GM21367 (cell line): ENCODE measurements around the gene ALKBH2.
A peak's percentile ranks its signal among the peaks of the same experiment; 100 is the strongest.
"Not testable (repeated sequence)": the region's sequence is repeated elsewhere in the genome, so short reads cannot be mapped to it uniquely, and the experiment has no call there.

ENCODE experiments used
- ATAC-seq: cut with Tn5 transposase; IDR thresholded peaks from one replicate; pipeline ENCODE4 v1.9.1; 2021; ENCODE audit not compliant: unreplicated experiment

The ALKBH2 gene

DNA sequence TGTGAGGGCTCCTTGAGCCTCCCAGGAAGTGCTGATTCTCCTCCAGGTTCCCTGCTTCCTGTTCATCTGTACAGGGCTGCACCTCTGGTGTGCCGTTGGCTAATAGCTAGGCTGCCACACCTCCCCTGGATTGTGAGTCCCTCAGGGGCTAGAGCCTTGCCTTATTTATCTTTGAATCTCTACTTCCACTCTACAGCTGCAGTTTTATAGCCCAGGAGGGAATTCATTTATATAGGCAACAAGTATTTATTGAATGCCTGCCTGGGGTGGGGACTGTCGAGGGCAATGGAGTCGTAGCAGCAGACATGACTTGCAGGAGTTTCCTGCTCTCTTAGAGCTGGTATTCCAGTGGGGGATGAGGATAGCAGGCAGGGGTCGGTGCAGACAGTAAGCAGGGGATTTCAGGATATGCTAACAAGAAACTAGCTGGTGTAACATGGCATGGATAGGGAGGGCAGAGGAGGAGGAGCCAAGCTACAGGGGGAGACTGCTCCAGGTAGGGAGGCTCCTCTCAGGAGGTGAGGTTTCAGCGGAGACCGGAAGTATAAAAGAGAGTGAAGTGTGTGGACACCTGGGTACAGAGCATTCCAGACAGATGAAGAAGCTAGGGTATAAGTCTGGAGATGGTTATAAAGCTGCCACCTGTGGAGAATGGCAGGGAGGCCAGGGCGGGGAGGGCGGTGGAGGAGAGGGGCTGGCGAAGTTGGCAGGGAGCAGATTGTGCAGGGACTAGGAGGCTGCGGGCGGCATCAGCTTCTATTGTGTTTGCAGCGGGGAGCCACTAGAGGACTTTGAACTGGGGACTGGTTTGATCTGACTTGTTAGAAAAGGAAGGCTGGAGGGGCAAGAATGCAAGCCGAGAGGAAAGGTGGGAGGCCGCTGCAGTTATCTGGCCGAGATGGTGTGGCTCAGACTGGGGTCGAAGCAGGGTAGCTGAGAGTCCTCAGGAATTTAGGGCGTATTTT, 23.7 kb downstream of the ALKBH2 start:
- ATAC-seq, result no peak

DNA sequence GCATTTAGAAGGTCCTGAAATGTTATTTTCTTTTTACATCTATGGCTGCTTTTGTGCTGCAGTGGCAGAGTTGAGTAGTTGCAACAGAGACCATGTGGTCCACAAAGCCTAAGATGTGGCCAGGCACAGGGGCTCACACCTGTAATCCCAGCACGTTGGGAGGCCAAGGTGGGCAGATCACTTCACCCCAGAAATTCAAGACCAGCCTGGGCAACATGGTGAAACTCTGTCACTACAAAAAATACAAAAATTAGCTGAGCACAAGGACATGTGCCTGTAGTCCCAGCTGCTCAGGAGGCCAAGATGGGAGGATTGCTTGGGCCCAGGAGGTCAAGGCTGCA, 27.4 kb downstream of the ALKBH2 start:
- ATAC-seq, result no peak

DNA sequence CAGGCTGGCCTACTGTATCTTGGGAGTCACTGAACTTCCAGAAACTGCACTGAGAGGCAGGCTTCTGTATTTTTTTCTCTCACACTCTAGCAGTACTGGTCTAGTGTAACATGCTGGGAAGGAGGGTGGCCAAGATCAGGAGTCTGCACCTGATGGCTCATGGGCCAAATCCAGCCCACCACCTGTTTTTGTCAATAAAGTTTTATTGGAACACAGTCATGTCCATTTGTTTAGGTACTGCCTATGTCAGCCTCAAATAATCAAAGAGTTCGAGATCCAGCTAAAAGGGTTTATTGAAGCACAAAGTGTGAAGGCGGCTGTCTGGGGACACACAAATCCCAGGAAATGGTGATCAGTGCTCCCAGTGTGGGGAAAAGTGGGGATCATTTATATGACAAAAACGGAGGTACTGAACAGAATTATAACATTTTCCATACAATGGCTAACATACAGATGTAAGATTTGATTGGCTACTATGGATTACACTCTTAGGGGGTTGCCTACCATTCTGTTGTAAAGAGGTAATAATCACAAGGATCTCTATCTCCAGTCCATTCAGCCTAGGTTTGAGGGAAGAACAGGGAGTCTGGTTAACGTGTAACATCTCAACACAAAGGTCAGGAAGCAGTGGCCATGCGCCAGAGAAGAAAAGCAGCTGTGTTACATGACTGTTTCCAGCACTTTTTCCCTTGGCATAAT, 28.0 kb downstream of the ALKBH2 start:
- no peak for ATAC-seq

GRCh38 chr12:109064143-109064542, 29.1 kb downstream of the ALKBH2 start:
- ATAC-seq, result no peak

- no peak for ATAC-seq
Observed at GRCh38 chr12:109058773-109059172, 34.5 kb downstream of the ALKBH2 start.

DNA sequence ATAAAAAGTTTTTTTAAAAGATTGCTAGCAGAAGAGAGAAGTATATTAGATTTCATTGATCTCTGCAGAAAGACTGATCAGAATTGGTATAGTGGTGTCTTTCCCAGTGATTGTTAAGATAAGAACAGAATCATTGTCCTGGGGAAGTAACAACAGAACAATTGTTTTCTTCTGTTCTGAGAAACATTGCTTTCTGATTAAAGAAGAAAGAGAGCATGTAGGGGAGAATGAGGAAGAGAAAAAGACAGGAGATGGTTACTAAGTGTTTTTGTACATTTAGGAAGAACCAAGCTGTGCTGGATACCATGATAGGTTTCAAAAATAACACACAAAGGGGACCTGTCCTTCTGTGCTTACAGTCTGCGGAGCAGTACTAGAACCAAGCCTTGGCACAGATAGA, 35.9 kb downstream of the ALKBH2 start:
- no peak for ATAC-seq

DNA sequence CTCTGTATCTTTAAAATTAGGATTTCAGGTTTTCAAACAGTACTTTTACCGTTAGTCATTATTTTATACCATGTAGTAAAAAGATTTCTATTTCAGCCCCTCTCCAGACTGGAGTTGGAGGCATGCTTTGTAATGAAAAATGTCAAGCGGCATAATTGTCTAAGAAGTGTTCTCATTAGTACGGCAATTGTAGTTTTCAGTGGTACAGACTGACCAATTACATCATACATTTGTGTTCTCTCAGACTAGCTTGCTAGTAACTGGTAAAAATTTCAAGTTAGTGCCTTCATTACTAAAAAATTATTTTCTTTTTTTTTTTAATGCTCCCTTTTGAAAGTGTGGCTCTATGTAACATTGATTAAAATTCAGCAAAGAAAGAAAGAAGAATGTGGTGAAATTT, 36.4 kb downstream of the ALKBH2 start:
- no peak for ATAC-seq

DNA sequence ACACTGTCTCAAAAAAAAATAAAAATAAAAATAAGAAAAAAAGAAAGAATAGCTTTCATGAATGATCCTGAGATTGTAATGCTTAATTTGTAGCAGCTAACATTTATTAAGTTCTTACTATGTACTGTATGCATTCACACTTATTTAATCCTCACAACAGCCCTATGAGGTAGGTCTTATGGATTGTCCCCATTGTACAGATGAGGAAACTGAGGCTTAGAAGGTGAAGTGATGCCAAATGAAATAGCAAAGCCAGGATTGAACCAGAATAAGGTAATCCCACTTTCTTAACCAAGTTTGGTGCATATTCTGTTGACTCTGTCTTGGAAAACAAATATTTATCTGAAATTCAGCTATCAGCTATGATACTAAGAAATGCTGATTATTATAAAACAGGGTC, 38.8 kb downstream of the ALKBH2 start:
- no peak for ATAC-seq

DNA sequence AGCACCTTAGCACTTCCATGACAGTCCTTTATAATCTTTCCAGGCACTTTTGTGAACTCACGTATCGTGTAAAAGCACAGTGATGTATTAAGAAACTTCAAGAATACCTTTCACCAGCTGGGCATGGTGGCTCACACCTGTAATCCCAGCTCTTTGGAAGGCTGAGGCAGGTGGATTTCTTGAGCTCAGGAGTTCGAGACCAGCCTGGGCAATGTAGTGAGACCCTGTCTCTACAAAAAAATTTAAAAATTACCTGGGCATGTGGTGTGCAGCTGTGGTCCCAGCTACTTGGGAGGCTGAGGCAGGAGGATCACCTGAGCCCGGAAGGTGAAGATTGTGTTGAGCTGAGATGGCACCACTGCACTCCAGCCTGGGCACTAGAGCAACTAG, 39.2 kb downstream of the ALKBH2 start:
- not testable (repeated sequence) for ATAC-seq

DNA sequence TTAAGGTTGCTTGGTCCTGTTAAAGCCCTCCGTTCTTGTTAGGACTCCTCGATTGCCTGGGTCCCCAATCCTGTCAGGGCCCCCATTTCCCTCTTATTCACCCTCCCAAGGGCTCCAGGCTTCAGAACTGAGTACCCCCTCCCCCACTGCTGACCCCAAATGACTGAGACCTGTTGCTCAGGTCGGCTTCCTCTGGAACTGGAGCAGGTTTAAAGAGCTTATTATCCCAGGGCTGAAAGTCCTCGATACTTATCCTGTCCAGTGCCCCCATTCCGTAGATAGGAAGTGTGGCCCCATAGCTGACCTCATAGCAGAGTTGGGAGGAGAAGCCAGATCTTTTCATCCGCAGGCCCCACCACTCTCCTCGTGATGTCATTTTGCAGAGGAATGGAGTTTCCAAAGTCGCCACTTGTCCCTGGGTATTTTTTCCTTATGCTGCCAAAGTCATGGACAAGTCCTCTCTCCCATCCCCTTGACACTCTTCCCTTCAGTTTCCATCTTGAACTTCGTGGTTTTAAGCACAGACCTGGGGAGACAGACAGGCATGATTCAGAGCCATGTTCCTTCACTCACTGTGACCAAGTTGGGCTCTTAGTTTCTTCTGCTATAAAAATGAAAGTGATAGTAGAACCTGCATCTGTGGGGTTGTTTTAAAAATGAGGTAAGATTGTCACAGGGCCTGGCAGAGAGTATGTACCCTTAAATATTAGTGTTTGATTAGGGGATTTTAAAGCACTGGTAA, 39.7 kb downstream of the ALKBH2 start:
- ATAC-seq, result no peak

DNA sequence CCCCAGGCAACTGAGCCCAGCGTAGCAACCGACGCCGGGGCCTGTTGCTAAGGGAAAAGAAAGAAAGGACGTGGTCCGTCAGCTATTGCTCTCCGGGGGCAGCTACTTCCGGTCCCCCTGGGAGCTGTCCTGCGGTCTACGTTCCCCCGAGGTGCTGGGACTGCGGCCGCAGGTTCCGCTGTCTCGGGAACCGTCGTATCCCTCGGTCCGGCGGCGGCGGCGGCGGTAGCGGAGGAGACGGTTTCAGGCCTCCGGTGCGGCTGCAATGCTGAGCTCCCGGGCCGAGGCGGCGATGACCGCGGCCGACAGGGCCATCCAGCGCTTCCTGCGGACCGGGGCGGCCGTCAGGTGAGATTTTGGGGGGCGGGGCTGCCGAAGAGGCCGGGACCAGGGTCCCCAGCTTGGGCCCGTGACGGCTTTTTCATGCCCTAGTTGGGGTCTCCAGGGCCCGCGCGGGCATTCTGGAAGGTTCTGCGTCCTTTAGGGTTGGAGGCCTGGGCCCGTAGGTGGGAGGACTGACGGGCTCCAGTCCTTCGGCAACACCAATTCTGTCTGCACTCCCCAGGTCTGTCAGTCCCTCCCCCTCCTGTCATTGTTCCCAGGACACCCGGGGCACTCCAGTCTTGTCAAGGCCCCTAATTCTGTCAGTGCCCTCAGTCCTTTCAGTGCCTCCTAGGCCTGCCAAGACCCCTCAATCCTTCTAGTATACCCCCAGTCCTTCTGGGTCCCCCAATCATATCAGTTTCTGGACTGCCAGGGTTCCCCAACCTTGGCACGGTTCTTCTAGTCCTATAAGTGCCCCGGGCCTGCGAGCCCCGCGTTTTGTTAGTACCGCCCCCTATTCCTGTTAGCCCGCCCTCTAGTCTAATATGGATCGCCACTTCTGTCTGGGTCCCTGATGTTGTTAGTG, 40.6 kb downstream of the ALKBH2 start, which contains the start of gene USP30:
Gene USP30, plus strand, starts transcription at position 163 of the 910 bp plus-strand sequence. Its CDS starts 103 bp downstream, at position 266.
- ATAC-seq, result peak; percentile 61

DNA sequence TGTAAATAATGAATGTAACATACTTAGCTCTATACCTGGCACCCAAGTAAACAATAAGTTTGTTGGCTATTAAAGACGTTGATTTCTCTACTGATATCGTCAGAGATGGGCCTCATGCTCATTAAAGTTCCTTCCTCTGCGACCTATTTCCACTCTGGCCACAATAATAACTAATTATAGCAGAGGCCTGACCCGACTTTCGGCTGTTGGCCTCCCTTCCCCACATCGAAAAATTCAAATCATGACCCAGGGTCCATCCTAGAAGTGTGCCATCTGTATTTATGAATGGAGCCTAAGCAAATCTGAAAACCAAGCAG, 41.2 kb downstream of the ALKBH2 start:
- no peak for ATAC-seq

GRCh38 chr12:109049794-109050193, 43.5 kb downstream of the ALKBH2 start:
- ATAC-seq, result not testable (repeated sequence)

GRCh38 chr12:109048706-109049105, 44.6 kb downstream of the ALKBH2 start:
- ATAC-seq, result not testable (repeated sequence)

- ATAC-seq, result no peak
Observed at GRCh38 chr12:109047081-109047805, 46.0 kb downstream of the ALKBH2 start.

GRCh38 chr12:109044241-109044640, 49.0 kb downstream of the ALKBH2 start:
- ATAC-seq, result no peak
